ENCODE data around the gene EIF5. TPM values are rescaled to one million over a fixed set of nuclear protein-coding genes. Genes with fewer than 3 reads are reported as not detected.

EIF5 gene
- total RNA-seq, 1 experiment from 2014 or later, result 238 TPM

DNA sequence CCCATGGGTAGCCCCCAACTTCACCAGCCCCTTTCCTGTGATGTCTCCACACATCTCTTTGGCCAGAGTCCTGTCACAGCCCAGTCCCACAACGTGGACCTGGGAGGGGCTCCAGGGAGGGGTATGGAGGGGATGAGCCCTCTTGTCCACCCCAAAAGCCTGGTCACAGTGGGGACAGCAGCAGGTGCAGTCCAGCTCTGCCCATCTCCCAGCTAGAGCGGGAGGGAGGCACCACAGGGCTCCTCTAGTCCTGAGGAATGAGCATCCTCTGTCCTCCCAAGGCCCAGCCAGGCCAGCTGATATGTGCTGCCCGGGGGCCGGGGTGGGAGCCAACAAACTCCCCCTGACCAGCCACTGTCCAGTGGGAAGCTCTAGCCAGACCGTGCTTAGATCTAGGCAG, 43.5 kb upstream of the EIF5 start:
- no peak for DNase-seq (ENCODE audit: low read depth, low spot score)
- no peaks in the 10 kb centered on the region for H3K9me2 ChIP-seq (ENCODE audit: insufficient read depth)
- no peak overlapping the region for H3K27ac ChIP-seq (ENCODE audit: low read depth, low read length)
- ChIA-PET CTCF (interaction anchor here (1.3 to 2.4 kb wide), 2 partner anchors 8 to 185 kb away, joined by 4 to 9 read pairs; no protein-coding TSS in a partner anchor), POLR2A (no interaction called here), RAD21 (ENCODE audit: low non-redundant PET in 1 of 2, low total read pairs in 2 of 2, uncharacterized antibody in 2 of 2, unreplicated experiment in 2 of 2) (interaction anchor here in 1 of 2 experiments (2.2 kb wide), 1 partner anchor 185 kb away, joined by 10 read pairs; no protein-coding TSS in a partner anchor)
- BruUV-seq (replicated peaks), result no TSS peak
- no peaks in the 10 kb centered on the region for H4K20me1 ChIP-seq (ENCODE audit: insufficient read depth)
- no peaks in the 10 kb centered on the region for H3K4me1 ChIP-seq (ENCODE audit: control insufficient read depth in 1 of 2, insufficient read depth in 2 of 2, low read length in 2 of 2)
- no peak overlapping the region for H3K4me2 ChIP-seq (ENCODE audit: low read length)
- no peak overlapping the region for H3K9ac ChIP-seq (ENCODE audit: low read length)
- no peaks in the 10 kb centered on the region for H3K36me3 ChIP-seq (ENCODE audit: control insufficient read depth in 1 of 2, insufficient read depth in 2 of 2, low read length in 2 of 2)
- no peak for ATAC-seq
- no peak overlapping the region for H2AFZ ChIP-seq (ENCODE audit: low read depth, low read length, poor library complexity, severe bottlenecking)
- H3K79me2 ChIP-seq (ENCODE audit: insufficient read depth, low read length), result no peaks in the 10 kb centered on the region
- no peaks in the 10 kb centered on the region for H3K9me3 ChIP-seq (ENCODE audit: control insufficient read depth in 1 of 2, insufficient read depth in 1 of 2, low read depth in 1 of 2, low read length in 2 of 2)
- no peaks in the 10 kb centered on the region for H3K27me3 ChIP-seq (ENCODE audit: insufficient read depth, low read length)
- intact Hi-C loops (cut with micrococcal nuclease), result no loop called here
- no peak overlapping the region for H3K4me3 ChIP-seq (replicated peaks in 1 of 2; ENCODE audit: low read depth in 1 of 2, low read length in 2 of 2)
- TF ChIP-seq TCF7L2 (IDR thresholded peaks at IDR 0.05; ENCODE audit: borderline replicate concordance, extremely low read depth, insufficient read depth, insufficient read length) (no peak), YY1 (IDR thresholded peaks at IDR 0.05; ENCODE audit: extremely low read depth, insufficient replicate concordance, low read depth, low read length) (no peak), EZH2phosphoT487 (IDR thresholded peaks at IDR 0.05; ENCODE audit: borderline replicate concordance) (no peak), ZNF274 (IDR thresholded peaks at IDR 0.05; ENCODE audit: low read depth, low read length) (no peak), RAD21 (IDR thresholded peaks at IDR 0.05; ENCODE audit: low read depth) (no peak), ELF1 (IDR thresholded peaks at IDR 0.05; ENCODE audit: borderline replicate concordance, low read depth) (no peak), SP1 (IDR thresholded peaks at IDR 0.05; ENCODE audit: low read depth) (no peak), SIN3A (IDR thresholded peaks at IDR 0.05; ENCODE audit: low read depth) (no peak), SRF (IDR thresholded peaks at IDR 0.05; ENCODE audit: low read depth) (no peak), ZFX (IDR thresholded peaks at IDR 0.05) (no peak), JUND (IDR thresholded peaks at IDR 0.05) (no peak), POLR2AphosphoS5 (IDR thresholded peaks at IDR 0.05; ENCODE audit: low read depth, low read length) (no peak), CBX3 (IDR thresholded peaks at IDR 0.05; ENCODE audit: low read depth) (no peak), POLR2A (IDR thresholded peaks at IDR 0.05; ENCODE audit: borderline replicate concordance, extremely low read depth, insufficient read depth, insufficient read length) (no peak), EZH2 (IDR thresholded peaks at IDR 0.05) (no peak), CEBPB (IDR thresholded peaks at IDR 0.05; ENCODE audit: low read depth) (no peak)
- TF ChIP-seq, protein P1, sequence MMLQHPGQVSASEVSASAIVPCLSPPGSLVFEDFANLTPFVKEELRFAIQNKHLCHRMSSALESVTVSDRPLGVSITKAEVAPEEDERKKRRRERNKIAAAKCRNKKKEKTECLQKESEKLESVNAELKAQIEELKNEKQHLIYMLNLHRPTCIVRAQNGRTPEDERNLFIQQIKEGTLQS (IDR thresholded peaks at IDR 0.05), result no peak
- TF ChIP-seq, protein P2, sequence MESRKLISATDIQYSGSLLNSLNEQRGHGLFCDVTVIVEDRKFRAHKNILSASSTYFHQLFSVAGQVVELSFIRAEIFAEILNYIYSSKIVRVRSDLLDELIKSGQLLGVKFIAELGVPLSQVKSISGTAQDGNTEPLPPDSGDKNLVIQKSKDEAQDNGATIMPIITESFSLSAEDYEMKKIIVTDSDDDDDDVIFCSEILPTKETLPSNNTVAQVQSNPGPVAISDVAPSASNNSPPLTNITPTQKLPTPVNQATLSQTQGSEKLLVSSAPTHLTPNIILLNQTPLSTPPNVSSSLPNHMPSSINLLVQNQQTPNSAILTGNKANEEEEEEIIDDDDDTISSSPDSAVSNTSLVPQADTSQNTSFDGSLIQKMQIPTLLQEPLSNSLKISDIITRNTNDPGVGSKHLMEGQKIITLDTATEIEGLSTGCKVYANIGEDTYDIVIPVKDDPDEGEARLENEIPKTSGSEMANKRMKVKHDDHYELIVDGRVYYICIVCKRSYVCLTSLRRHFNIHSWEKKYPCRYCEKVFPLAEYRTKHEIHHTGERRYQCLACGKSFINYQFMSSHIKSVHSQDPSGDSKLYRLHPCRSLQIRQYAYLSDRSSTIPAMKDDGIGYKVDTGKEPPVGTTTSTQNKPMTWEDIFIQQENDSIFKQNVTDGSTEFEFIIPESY (IDR thresholded peaks at IDR 0.05; ENCODE audit: extremely low read depth, insufficient replicate concordance, low read length), result no peak
- TF ChIP-seq, protein P3, sequence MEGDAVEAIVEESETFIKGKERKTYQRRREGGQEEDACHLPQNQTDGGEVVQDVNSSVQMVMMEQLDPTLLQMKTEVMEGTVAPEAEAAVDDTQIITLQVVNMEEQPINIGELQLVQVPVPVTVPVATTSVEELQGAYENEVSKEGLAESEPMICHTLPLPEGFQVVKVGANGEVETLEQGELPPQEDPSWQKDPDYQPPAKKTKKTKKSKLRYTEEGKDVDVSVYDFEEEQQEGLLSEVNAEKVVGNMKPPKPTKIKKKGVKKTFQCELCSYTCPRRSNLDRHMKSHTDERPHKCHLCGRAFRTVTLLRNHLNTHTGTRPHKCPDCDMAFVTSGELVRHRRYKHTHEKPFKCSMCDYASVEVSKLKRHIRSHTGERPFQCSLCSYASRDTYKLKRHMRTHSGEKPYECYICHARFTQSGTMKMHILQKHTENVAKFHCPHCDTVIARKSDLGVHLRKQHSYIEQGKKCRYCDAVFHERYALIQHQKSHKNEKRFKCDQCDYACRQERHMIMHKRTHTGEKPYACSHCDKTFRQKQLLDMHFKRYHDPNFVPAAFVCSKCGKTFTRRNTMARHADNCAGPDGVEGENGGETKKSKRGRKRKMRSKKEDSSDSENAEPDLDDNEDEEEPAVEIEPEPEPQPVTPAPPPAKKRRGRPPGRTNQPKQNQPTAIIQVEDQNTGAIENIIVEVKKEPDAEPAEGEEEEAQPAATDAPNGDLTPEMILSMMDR (IDR thresholded peaks at IDR 0.05 in 2 of 3, conservative IDR thresholded peaks at IDR 0.05 in 1 of 3; ENCODE audit: borderline replicate concordance in 1 of 3, insufficient read depth in 1 of 3, low read depth in 2 of 3, low read length in 2 of 3), result no peak
- TF ChIP-seq, protein P4, sequence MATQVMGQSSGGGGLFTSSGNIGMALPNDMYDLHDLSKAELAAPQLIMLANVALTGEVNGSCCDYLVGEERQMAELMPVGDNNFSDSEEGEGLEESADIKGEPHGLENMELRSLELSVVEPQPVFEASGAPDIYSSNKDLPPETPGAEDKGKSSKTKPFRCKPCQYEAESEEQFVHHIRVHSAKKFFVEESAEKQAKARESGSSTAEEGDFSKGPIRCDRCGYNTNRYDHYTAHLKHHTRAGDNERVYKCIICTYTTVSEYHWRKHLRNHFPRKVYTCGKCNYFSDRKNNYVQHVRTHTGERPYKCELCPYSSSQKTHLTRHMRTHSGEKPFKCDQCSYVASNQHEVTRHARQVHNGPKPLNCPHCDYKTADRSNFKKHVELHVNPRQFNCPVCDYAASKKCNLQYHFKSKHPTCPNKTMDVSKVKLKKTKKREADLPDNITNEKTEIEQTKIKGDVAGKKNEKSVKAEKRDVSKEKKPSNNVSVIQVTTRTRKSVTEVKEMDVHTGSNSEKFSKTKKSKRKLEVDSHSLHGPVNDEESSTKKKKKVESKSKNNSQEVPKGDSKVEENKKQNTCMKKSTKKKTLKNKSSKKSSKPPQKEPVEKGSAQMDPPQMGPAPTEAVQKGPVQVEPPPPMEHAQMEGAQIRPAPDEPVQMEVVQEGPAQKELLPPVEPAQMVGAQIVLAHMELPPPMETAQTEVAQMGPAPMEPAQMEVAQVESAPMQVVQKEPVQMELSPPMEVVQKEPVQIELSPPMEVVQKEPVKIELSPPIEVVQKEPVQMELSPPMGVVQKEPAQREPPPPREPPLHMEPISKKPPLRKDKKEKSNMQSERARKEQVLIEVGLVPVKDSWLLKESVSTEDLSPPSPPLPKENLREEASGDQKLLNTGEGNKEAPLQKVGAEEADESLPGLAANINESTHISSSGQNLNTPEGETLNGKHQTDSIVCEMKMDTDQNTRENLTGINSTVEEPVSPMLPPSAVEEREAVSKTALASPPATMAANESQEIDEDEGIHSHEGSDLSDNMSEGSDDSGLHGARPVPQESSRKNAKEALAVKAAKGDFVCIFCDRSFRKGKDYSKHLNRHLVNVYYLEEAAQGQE (IDR thresholded peaks at IDR 0.05; ENCODE audit: low read depth), result no peak

Data from HCT116 (cell line).